VCaP (cell line): ENCODE data around the gene GRIK4.
"Not testable (repeated sequence)": the region's sequence is repeated elsewhere in the genome, so short reads cannot be mapped to it uniquely, and the experiment has no call there.

ENCODE experiments used
- H3K27ac ChIP-seq: fragments of 450-650 bp; 2 replicates; pipeline ENCODE4 v1.5.1; 2017
- CTCF ChIP-seq: fragments of 450-650 bp; conservative IDR thresholded peaks from 2 replicates; pipeline ENCODE4 v1.5.1; 2017; ENCODE audit warnings: mild to moderate bottlenecking, moderate library complexity

GRIK4 gene

DNA sequence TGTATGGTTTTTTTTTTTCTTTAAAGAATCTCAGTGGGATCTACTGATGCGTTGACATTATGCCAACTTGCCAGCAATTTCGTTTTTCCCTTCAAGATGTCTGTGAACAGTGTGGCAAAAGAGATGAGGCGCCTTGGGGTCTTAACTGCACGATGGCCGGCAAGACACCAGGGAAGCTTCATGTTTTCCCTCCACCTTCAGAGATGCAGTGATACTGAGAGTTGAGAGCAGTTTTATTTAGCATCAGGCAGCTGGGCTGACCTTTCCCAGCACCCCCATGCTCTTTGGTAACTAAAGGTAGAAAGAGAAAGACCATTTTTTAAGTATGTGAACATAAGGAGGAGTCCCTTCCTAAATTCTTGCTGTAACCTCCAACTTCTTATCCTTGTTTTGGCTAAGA is 11.7 kb upstream of the GRIK4 start:
- no peak overlapping the region; the same call in 1 of the 2 replicates for H3K27ac ChIP-seq
- TF ChIP-seq CTCF: no peak

GRCh38 chr11:120500414-120501071 is 11.0 kb upstream of the GRIK4 start:
- TF ChIP-seq CTCF: no peak
- H3K27ac ChIP-seq: no peak overlapping the region; the same call in 1 of the 2 replicates

GRCh38 chr11:120501440-120501839 is 10.1 kb upstream of the GRIK4 start:
- no peak for TF ChIP-seq CTCF
- no peak overlapping the region for H3K27ac ChIP-seq

GRCh38 chr11:120501976-120502755 is 9.4 kb upstream of the GRIK4 start:
- TF ChIP-seq CTCF: no peak
- H3K27ac ChIP-seq: no peak overlapping the region

- H3K27ac ChIP-seq: not testable (repeated sequence)
Observed at GRCh38 chr11:120503529-120503928, 8.0 kb upstream of the GRIK4 start.

DNA sequence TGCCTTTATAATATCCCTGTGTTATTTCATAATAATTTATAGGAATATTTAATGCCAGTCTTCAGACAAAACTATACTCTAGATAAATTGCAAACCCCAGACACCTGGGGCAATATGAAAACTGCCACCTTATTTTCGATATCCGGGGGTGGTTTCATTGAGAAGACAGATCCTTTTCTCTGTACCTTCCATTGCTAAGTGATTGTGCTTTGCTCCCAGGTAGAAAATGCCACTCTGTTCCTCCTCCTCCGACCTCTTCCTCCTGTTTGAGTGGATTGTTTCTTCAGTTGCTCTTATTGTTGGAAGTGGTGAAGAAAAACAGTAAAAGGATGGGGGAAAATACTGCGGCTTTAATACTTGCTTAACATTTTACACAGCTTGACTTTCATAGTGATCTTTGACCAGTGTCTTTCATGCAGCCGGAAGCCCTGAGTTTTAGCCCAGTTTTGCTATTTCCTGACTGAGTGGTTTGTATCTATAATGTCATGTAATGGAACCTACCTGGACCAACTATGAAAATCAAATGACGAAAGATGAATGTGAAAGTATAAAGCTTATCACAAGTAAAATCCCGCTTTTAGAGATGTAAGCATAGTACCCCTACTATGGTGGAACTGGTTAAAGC is 5.6 kb upstream of the GRIK4 start:
- no peak for TF ChIP-seq CTCF
- no peak overlapping the region for H3K27ac ChIP-seq

DNA sequence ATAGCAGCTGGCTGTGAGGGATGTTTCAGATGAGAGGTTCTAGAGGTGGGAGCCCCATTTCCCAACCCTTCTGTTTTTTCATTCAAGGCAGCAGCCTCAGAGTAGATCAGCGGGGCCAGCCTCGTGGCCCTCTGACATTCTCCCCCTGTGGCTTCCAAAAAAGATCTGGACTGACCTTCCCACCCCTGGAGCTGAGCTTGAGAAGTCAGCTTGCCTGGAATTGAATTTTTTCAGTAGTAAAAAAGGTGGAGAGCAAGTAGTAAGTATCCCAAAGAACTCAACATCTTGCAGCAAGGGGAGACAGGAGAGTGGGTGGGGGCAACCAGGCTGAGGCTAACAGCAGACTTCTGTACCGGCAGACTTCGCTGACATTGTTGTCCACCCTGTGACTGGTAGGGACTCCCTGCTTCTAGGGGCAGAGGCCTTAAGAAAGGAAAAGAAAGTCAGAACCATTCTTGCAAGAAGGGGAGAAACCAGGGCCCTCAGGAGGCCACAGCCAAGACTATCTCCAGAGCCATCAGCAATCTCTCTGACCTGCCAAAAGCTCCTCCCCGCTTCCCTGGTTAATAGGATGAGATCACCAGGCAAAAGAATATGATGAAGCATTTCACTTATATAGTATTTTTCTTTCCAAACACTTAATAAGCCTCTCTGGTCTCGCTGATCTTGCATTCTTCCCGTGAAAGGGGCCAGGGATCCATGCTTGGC is 2.0 kb upstream of the GRIK4 start:
- no peak overlapping the region for H3K27ac ChIP-seq
- no peak for TF ChIP-seq CTCF
